ENCODE results near the gene PARP14.
"Not testable (repeated sequence)": the region's sequence is repeated elsewhere in the genome, so short reads cannot be mapped to it uniquely, and the experiment has no call there.

Gene PARP14

GRCh38 chr3:122716667-122717066 lies 36.0 kb downstream of the PARP14 start:
- Histone ChIP-seq H3K4me3 (ENCODE audit: low read depth in 1 of 5, low read length in 5 of 5) (no peak overlapping the region), H3K27ac (ENCODE audit: low read depth, low read length) (no peak overlapping the region), H3K9ac (ENCODE audit: low read length in 5 of 5) (no peak overlapping the region), H3K36me3 (ENCODE audit: control insufficient read depth in 5 of 5, insufficient read depth in 5 of 5, low read length in 5 of 5) (peaks cover 38 to 84% (median 71%) of the 10 kb centered on the region in 5 donors), H3K27me3 (ENCODE audit: control insufficient read depth in 5 of 5, insufficient read depth in 4 of 5, low read length in 5 of 5) (no peaks in the 10 kb centered on the region), H3K4me1 (ENCODE audit: control insufficient read depth in 5 of 5, insufficient read depth in 5 of 5, low read length in 5 of 5) (peaks cover 0 to 9% (median 0%) of the 10 kb centered on the region in 5 donors), H3K9me3 (ENCODE audit: control insufficient read depth in 5 of 5, low read length in 5 of 5) (no peaks in the 10 kb centered on the region)

DNA sequence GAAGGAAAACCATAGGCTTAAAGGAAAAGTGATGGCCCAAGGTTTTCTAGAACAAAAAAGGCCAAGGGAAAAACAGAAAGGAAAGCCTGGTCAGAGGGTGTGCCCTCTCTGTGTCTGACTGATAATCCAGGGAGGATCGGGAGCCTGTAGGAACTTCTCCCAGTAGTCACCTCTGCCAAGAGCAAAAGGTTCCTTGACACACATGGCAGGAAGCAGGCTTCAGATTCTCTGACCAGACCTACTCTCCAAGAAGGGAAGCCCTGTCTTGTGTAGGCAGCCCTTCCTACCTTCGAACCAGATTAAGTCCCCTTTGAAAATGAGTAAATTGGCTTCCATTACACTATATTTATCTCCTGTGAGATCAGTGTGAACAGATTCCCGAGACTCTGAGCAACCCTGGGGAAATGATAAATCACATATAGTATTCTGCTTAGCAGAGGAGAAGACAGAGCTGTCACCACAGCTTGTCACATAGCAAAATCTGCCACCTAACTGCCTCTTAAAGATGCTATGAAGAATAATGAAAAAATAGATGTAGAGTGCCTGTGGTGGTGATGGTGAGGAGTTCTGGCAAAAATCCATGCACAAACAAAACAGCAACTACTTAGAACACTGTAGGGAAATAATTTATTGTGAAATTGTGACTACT lies 38.8 kb downstream of the PARP14 start:
- no peak overlapping the region for H3K9ac ChIP-seq (ENCODE audit: low read length in 5 of 5)
- no peaks in the 10 kb centered on the region for H3K27me3 ChIP-seq (ENCODE audit: control insufficient read depth in 5 of 5, insufficient read depth in 4 of 5, low read length in 5 of 5)
- no peak overlapping the region for H3K27ac ChIP-seq (ENCODE audit: low read depth, low read length)
- peaks cover 27 to 77% (median 53%) of the 10 kb centered on the region in 5 donors for H3K36me3 ChIP-seq (ENCODE audit: control insufficient read depth in 5 of 5, insufficient read depth in 5 of 5, low read length in 5 of 5)
- no peaks in the 10 kb centered on the region for H3K9me3 ChIP-seq (ENCODE audit: control insufficient read depth in 5 of 5, low read length in 5 of 5)
- H3K4me1 ChIP-seq (ENCODE audit: control insufficient read depth in 5 of 5, insufficient read depth in 5 of 5, low read length in 5 of 5): peaks cover 0 to under 1% (median 0%) of the 10 kb centered on the region in 5 donors
- no peak overlapping the region for H3K4me3 ChIP-seq (ENCODE audit: low read depth in 1 of 5, low read length in 5 of 5)

DNA sequence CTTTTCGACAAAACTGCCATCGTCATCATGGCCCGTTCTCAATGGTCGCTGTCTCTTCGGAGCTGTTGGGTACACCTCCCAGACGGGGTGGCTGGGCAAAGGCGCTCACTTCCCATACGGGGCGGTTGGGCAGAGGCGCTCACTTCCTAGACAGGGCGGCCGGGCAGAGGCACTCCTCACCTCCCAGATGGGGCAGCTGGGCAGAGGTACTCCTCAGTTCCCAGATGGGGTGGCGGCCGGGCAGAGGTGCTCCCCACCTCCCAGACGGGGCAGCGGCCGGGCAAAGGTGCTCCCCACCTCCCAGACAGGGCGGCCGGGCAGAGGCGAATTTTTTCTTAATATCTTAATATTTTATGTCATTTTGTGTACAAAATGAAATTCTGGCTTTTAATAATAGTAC lies 44.5 kb downstream of the PARP14 start:
- Histone ChIP-seq H3K27me3 (ENCODE audit: control insufficient read depth in 5 of 5, insufficient read depth in 4 of 5, low read length in 5 of 5) (no peaks in the 10 kb centered on the region), H3K27ac (ENCODE audit: low read depth, low read length) (no peak overlapping the region), H3K4me1 (ENCODE audit: control insufficient read depth in 5 of 5, insufficient read depth in 5 of 5, low read length in 5 of 5) (no peaks in the 10 kb centered on the region), H3K9ac (ENCODE audit: low read length in 5 of 5) (no peak overlapping the region), H3K4me3 (ENCODE audit: low read depth in 1 of 5, low read length in 5 of 5) (no peak overlapping the region), H3K9me3 (ENCODE audit: control insufficient read depth in 5 of 5, low read length in 5 of 5) (no peaks in the 10 kb centered on the region), H3K36me3 (ENCODE audit: control insufficient read depth in 5 of 5, insufficient read depth in 5 of 5, low read length in 5 of 5) (peaks cover 4 to 36% (median 15%) of the 10 kb centered on the region in 5 donors)

DNA sequence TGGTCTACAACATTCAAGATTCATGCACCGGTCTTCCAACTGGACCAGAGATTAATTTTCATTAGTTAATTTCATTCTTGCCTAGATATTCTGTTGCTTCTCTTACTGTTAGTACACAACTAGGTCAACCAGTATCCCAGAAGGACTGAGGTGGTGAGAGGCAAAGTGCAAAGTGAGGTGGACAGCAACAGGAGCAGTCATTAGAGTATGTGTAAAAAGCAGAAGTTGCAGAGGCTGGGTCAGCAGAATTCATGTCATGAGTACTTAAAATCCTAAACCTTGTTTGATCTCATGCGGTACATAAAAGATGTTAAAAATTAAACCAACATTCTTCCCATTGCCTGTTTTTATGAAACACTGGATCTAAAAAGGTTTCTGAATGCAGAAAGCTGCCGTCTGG lies 46.7 kb downstream of the PARP14 start:
- no peaks in the 10 kb centered on the region for H3K9me3 ChIP-seq (ENCODE audit: control insufficient read depth in 5 of 5, low read length in 5 of 5)
- no peak overlapping the region for H3K9ac ChIP-seq (ENCODE audit: low read length in 5 of 5)
- H3K4me3 ChIP-seq (ENCODE audit: low read depth in 1 of 5, low read length in 5 of 5): no peak overlapping the region
- no peaks in the 10 kb centered on the region for H3K4me1 ChIP-seq (ENCODE audit: control insufficient read depth in 5 of 5, insufficient read depth in 5 of 5, low read length in 5 of 5)
- H3K27me3 ChIP-seq (ENCODE audit: control insufficient read depth in 5 of 5, insufficient read depth in 4 of 5, low read length in 5 of 5): no peaks in the 10 kb centered on the region
- H3K27ac ChIP-seq (ENCODE audit: low read depth, low read length): no peak overlapping the region
- H3K36me3 ChIP-seq (ENCODE audit: control insufficient read depth in 5 of 5, insufficient read depth in 5 of 5, low read length in 5 of 5): peaks cover 0 to 22% (median 9%) of the 10 kb centered on the region in 5 donors

- no peak overlapping the region for H3K9ac ChIP-seq (ENCODE audit: low read length in 5 of 5)
- H3K9me3 ChIP-seq (ENCODE audit: control insufficient read depth in 5 of 5, low read length in 5 of 5): no peaks in the 10 kb centered on the region
- no peak overlapping the region for H3K27ac ChIP-seq (ENCODE audit: low read depth, low read length)
- no peaks in the 10 kb centered on the region for H3K27me3 ChIP-seq (ENCODE audit: control insufficient read depth in 5 of 5, insufficient read depth in 4 of 5, low read length in 5 of 5)
- no peak overlapping the region for H3K4me3 ChIP-seq (ENCODE audit: low read depth in 1 of 5, low read length in 5 of 5)
- H3K36me3 ChIP-seq (ENCODE audit: control insufficient read depth in 5 of 5, insufficient read depth in 5 of 5, low read length in 5 of 5): peaks cover 0 to 18% (median 9%) of the 10 kb centered on the region in 5 donors
- no peaks in the 10 kb centered on the region for H3K4me1 ChIP-seq (ENCODE audit: control insufficient read depth in 5 of 5, insufficient read depth in 5 of 5, low read length in 5 of 5)
These were observed 47.1 kb downstream of the PARP14 start for GRCh38 chr3:122727766-122728165.

DNA sequence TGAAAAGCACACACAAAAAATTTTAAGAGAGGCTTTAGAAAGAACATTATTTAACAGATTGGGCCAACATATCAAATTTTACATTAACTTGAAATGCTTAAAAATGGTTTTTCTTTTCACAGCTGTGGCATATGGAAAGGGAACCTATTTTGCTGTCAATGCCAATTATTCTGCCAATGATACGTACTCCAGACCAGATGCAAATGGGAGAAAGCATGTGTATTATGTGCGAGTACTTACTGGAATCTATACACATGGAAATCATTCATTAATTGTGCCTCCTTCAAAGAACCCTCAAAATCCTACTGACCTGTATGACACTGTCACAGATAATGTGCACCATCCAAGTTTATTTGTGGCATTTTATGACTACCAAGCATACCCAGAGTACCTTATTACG lies 47.5 kb downstream of the PARP14 start:
- Histone ChIP-seq H3K4me3 (ENCODE audit: low read depth in 1 of 5, low read length in 5 of 5) (no peak overlapping the region), H3K9ac (ENCODE audit: low read length in 5 of 5) (no peak overlapping the region), H3K36me3 (ENCODE audit: control insufficient read depth in 5 of 5, insufficient read depth in 5 of 5, low read length in 5 of 5) (peaks cover 0 to 17% (median 9%) of the 10 kb centered on the region in 5 donors), H3K27ac (ENCODE audit: low read depth, low read length) (no peak overlapping the region), H3K9me3 (ENCODE audit: control insufficient read depth in 5 of 5, low read length in 5 of 5) (no peaks in the 10 kb centered on the region), H3K27me3 (ENCODE audit: control insufficient read depth in 5 of 5, insufficient read depth in 4 of 5, low read length in 5 of 5) (no peaks in the 10 kb centered on the region), H3K4me1 (ENCODE audit: control insufficient read depth in 5 of 5, insufficient read depth in 5 of 5, low read length in 5 of 5) (no peaks in the 10 kb centered on the region)

DNA sequence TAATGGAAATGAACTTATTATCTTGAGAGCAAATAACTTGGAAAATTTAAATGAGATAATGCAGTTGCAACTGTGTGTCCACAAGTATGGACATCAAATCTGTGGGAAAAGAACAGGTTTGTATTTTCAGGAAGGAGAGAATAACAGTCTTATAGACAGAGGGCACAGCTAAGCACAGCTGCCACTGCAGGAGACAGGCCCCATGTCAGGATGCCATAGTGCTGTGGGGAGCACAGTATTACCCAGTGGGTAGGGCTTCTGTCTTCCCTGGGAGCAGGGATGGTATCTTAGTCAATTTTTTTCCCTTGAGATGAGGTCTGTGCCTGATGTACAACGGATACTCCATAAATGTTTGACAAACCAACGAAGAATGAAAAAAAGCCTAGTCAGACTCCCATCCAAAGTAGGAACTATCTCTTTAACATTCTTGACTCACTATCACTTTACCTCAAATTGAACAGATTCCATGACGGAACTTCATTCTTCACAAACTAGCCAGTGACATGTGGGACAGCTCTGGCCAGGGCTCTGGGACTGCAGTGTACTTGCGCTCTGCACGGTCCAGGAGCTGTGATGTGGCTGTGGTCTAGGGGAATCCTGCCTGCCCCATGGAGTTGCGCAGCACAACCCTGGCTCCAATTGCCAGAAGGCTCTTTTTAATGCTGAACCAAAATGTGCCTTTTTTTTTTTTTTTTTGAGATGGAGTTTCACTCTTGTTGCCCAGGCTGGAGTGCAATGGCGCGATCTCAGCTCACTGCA lies 48.3 kb downstream of the PARP14 start:
- Histone ChIP-seq H3K4me3 (ENCODE audit: low read depth in 1 of 5, low read length in 5 of 5) (no peak overlapping the region), H3K9me3 (ENCODE audit: control insufficient read depth in 5 of 5, low read length in 5 of 5) (no peaks in the 10 kb centered on the region), H3K9ac (ENCODE audit: low read length in 5 of 5) (no peak overlapping the region), H3K4me1 (ENCODE audit: control insufficient read depth in 5 of 5, insufficient read depth in 5 of 5, low read length in 5 of 5) (no peaks in the 10 kb centered on the region), H3K27me3 (ENCODE audit: control insufficient read depth in 5 of 5, insufficient read depth in 4 of 5, low read length in 5 of 5) (no peaks in the 10 kb centered on the region), H3K36me3 (ENCODE audit: control insufficient read depth in 5 of 5, insufficient read depth in 5 of 5, low read length in 5 of 5) (peaks cover 0 to 17% (median 9%) of the 10 kb centered on the region in 5 donors), H3K27ac (ENCODE audit: low read depth, low read length) (no peak overlapping the region)

DNA sequence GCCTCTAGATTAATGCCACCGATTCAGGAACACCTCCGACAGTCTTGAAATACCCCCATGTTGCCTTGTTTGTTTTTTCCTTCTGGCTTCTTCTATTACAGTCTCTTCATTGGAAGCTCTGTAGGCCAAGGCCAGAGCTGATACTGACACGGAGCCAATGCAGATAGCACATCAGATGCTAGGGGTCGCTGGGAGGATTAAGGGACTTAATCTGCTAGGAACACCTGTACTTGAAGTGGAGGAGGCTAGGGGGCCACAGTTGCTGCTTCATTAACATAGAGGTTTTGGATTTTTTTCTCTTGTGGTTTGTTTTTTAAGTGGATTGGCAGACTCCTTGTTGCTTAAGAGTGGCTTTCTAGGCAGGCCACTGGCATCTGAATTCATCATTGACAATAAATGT lies 49.6 kb downstream of the PARP14 start:
- Histone ChIP-seq H3K9me3 (ENCODE audit: control insufficient read depth in 5 of 5, low read length in 5 of 5) (no peaks in the 10 kb centered on the region), H3K9ac (ENCODE audit: low read length in 5 of 5) (no peak overlapping the region), H3K4me3 (ENCODE audit: low read depth in 1 of 5, low read length in 5 of 5) (no peak overlapping the region), H3K27me3 (ENCODE audit: control insufficient read depth in 5 of 5, insufficient read depth in 4 of 5, low read length in 5 of 5) (no peaks in the 10 kb centered on the region), H3K36me3 (ENCODE audit: control insufficient read depth in 5 of 5, insufficient read depth in 5 of 5, low read length in 5 of 5) (peaks cover 0 to 17% (median 9%) of the 10 kb centered on the region in 5 donors), H3K27ac (ENCODE audit: low read depth, low read length) (no peak overlapping the region), H3K4me1 (ENCODE audit: control insufficient read depth in 5 of 5, insufficient read depth in 5 of 5, low read length in 5 of 5) (no peaks in the 10 kb centered on the region)

DNA sequence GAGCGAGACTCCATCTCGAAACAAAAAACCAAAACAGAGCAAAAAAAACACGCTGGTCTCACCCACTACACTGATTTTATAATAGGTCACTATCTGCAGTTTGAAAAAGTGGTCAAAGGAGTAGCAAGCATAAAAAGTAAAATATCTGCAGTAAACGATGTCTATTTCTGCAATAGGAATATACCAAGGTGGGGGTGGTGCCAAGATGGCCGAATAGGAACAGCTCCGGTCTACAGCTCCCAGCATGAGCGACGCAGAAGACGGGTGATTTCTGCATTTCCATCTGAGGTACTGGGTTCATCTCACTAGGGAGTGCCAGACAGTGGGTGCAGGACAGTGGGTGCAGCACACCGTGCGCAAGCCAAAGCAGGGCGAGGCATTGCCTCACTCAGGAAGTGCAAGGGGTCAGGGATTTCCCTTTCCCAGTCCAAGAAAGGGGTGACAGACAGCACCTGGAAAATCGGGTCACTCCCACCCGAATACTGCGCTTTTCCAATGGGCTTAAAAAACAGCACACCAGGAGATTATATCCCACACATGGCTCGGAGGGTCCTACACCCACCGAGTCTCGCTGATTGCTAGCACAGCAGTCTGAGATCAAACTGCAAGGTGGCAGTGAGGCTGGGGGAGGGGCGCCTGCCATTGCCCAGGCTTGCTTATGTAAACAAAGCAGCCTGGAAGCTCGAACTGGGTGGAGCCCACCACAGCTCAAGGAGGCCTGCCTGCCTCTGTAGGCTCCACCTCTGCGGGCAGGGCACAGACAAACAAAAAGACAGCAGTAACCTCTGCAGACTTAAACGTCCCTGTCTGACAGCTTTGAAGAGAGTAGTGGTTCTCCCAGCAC lies 52.3 kb downstream of the PARP14 start:
- not testable (repeated sequence) for H3K9me3 ChIP-seq (ENCODE audit: control insufficient read depth in 5 of 5, low read length in 5 of 5); H3K4me3 ChIP-seq (ENCODE audit: low read depth in 1 of 5, low read length in 5 of 5); H3K9ac ChIP-seq (ENCODE audit: low read length in 5 of 5); H3K4me1 ChIP-seq (ENCODE audit: control insufficient read depth in 5 of 5, insufficient read depth in 5 of 5, low read length in 5 of 5); H3K27me3 ChIP-seq (ENCODE audit: control insufficient read depth in 5 of 5, insufficient read depth in 4 of 5, low read length in 5 of 5); H3K27ac ChIP-seq (ENCODE audit: low read depth, low read length)
- peaks cover 0 to 15% (median 9%) of the 10 kb centered on the region in 5 donors for H3K36me3 ChIP-seq (ENCODE audit: control insufficient read depth in 5 of 5, insufficient read depth in 5 of 5, low read length in 5 of 5)

DNA sequence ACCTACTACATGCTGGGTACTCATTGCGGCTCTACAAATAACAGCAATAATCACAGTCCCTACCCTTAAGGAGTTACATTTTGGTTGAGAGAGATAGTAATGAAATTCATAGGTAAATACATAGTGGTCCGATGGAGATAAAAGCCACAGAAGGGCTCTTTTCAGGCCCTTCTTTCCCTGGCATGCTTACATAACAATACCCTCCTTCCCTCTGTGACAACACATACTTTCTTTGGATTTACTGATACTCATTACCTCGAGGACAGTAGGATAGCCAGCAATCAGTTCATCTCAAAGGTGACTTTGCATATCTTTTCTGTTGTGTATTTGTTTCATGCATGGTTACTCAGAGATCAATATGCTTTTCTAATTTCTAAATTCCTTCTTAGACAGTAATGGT lies 58.5 kb downstream of the PARP14 start:
- Histone ChIP-seq H3K4me3 (ENCODE audit: low read depth in 1 of 5, low read length in 5 of 5) (no peak overlapping the region), H3K9me3 (ENCODE audit: control insufficient read depth in 5 of 5, low read length in 5 of 5) (peaks cover 0 to 3% (median 0%) of the 10 kb centered on the region in 5 donors), H3K9ac (ENCODE audit: low read length in 5 of 5) (no peak overlapping the region), H3K4me1 (ENCODE audit: control insufficient read depth in 5 of 5, insufficient read depth in 5 of 5, low read length in 5 of 5) (no peaks in the 10 kb centered on the region), H3K27me3 (ENCODE audit: control insufficient read depth in 5 of 5, insufficient read depth in 4 of 5, low read length in 5 of 5) (no peaks in the 10 kb centered on the region), H3K27ac (ENCODE audit: low read depth, low read length) (no peak overlapping the region), H3K36me3 (ENCODE audit: control insufficient read depth in 5 of 5, insufficient read depth in 5 of 5, low read length in 5 of 5) (peaks cover 20 to 36% (median 24%) of the 10 kb centered on the region in 5 donors)

Measured in subcutaneous abdominal adipose tissue (tissue), 5 donors.